HG02588 (cell line): Measurements from ENCODE around the gene ATF4.

Experiments used
- ATAC-seq: cut with Tn5 transposase; IDR thresholded peaks from one replicate; pipeline ENCODE4 v1.9.1; 2021; ENCODE audit warnings: mild to moderate bottlenecking, moderate library complexity; ENCODE audit not compliant: unreplicated experiment

The ATF4 gene

DNA sequence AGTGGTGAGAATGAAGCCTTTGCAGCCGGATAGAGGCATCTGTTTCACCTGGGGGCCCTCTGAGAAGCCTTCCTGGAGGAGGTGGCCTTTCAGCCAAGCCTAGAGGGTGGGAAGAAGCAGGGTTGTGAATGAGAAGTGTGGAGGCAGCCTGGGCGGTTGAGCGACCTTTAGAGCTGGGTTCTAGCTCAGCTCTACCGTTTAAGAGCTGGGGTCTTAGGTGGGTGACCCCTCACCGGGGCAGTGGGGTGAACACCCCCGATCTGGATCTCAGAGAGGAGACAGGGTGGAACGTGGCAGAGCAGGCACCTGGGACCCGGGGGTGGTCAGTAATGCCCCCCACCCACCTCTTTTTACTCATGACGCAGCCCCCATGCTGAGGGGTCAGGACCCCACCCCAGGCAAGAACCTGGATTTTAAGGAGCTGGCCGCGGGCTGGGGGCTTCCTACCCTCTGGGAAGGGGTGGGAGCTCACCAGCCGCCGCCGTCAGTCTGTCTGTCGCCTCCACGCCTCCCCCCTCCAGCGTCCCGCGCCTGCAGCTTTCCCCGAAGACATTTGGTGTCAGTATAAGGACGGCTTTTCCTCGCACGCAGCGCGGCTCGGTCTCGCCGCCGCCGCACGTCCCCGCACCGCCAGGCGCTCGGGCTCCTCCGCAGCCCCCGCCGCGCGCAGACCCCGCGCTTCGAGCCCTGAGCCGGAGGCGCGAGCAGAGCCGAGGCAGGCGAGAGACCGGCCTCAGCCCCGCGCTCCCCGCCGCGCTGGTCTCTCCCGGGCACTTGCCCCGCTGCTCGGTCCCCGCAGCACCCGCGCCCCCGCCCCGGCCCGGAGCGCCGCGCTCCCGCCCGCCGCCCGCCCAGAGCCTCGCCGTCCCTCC lies 36.8 kb downstream of the ATF4 start:
- ATAC-seq, result no peak

DNA sequence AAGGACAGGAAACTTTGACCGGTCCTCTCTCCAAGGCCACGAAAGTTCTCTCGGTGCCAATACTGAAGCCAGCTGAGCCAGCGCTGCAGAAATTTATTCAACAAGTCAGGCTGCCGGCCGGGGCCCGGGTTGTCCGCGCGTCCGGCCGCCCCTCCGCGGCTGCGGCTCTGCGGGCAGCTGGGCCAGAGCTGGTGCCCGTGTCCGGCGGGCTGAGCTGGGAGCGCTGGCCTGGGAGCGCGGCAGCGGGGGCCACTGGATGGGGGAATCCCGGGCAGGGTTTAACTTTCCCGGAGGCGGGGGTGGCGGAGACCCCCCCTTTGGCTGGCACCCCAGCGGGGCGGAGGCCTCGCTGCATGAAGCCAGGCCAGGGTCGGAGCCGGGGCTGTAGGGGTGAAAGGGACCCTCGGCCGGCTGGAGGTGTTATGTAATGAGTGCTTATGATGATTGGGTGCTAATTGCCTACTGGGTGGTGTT lies 37.9 kb downstream of the ATF4 start:
- ATAC-seq, result no peak

DNA sequence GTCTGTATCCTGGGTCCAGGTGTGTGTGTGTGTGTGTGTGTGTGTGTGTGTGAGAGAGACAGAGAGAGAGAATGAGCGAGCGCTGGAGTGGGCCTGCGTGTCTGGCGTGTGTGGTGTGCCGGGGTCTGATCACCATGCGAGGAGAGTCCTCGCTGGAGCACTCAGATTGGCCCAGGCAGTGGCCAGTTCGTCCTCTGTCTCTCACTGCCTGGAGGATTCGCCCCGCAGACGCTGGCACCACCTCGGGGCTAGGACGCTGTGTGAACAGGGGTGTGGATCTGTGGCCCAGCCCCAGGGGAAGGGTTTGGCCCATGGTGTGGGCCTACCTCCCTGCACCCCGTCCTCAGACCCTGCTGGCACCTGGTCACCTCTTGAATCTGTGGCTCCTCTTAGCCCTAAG lies 38.6 kb downstream of the ATF4 start:
- no peak for ATAC-seq

DNA sequence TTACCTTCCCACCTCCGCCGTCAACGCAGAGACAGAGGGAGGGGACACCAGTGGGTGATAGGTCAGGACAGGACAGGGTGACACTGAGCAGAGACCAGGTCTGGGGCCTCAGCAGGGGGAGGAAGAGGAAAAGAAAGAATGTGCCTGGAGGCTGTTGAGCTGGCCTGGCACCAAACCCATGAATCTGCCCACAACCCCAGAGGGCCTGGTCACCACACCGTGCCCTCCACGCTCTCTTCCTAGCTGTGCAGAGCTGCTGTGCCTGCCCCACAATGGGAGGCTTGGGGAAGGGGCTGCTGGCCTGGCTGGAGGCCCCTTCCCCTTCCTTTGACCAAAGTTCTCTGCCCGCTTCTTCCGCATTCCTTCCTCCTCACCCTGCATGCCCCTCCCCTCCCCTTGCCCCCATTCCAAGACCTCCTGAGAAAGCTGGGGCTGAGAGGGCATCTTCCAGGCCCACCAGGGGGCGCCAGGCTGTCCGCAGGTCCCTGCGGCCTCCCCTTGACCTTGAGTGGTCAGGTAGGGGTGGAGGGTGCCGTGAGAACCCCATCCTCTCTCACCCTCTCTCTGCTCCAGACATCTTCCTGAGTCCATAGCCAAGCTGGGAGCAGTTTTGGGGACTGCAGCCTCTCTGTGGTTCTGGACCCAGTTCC lies 39.2 kb downstream of the ATF4 start:
- ATAC-seq, result no peak

DNA sequence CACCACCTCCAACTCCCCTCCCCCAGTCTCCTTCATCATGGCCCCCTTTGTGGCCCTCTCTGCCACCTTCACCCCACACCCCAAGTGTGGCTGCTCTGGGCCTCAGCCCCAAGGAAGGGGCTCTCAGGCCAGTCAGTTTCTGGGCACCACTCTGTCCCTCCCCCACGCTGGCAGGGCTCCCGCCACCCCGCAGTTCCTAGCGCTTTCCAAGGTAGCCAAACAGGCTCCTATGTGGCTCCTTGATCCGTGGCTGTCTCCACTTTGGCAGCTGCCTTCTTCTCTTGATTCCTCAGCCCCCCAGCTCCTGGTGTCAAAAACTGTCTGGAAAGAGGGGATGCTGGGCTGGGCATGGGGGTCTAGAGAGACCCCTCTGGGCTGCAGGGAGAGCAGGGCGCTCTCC lies 39.8 kb downstream of the ATF4 start:
- no peak for ATAC-seq

DNA sequence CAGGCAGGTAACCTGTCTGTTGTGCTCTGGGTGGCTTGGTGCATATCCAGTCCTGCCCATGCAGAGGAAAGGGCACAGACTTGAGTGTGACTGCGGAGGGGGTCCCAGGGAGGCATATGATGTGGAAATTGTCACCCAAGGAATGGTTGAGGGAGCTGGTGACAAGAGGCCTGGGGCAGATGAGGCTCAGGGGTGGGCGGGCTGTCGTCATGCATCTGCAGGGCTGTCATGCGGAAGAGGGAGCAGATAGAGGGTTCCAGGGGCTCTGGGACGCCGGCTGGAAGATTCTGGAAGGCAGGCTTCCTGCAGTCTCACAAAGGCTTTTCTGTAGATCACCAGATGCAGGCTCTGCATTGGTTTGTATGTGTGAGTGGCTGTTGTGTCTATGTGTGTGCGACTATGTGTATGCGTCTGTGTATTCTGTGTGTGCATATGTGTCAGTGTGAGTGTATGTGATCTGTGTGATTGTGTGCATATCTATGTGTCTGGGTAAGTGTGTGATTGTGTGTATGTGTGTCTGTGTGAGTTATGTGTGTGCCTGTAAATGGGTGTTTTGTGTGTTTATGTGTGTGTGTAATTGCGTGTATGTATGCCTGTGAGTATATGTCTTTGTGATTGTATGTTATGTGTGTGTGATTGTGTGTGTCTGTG lies 42.6 kb downstream of the ATF4 start:
- ATAC-seq, result no peak

DNA sequence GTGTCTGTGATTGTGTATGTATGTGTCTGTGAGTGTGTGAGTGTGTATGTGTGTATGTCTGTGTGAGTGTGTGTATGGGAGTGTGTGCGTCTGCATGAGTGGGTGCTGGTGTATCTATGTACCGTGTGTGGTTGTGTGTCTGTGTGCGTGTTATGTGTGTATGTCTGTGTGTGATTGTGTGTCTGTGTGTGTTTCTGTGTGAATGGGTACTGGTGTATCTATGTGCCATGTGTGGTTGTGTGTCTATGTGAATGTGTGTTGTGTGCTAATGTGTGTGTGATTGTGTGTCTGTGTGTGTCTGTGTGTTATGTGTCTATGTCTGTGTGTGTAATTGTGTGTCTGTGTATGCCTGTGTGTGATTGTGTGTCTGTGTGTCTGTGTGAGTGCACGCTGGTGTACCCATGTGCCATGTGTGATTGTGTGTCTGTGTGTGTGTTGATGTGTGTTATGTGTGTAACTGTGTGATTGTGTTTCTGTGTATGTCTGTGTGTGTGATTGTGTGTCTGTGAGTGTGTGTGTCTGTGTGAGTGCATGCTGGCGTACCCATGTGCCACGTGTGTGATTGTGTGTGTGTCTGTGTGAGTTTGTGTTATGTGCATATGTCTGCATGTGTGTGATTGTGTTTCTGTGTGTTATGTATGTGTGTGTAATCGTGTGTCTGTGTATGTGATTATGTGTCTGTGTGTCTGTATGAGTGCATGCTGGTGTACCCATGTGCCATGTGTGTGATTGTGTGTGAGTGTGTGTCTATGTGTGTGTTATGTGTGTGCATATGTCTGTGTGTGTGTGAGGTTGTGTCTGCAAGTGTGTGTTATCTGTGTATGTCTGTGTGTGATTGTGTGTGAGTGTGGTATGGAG lies 43.4 kb downstream of the ATF4 start:
- ATAC-seq, result no peak

DNA sequence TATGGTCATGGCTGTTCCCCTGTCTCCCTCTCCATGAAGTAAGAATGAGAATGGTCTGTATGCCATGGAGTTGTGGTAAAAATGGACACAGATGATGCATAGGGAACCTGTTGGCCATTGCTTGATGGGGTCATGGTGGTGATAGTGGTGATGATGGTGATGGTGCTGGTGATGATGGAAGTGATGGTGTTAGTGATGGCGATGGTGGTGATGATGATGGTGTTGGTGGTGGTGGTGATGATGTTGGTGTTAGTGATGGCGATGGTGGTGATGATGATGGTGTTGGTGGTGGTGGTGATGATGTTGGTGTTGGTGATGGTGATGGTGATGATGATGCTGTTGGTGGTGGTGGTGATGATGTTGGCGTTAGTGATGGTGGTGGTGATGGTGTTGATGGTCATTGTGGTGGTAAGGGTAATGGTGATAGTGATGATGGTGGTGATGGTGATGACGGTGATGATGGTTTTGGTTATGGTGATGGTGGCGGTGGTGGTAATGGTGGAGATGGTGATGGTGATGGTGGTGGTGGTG lies 45.1 kb downstream of the ATF4 start:
- ATAC-seq, result no peak

DNA sequence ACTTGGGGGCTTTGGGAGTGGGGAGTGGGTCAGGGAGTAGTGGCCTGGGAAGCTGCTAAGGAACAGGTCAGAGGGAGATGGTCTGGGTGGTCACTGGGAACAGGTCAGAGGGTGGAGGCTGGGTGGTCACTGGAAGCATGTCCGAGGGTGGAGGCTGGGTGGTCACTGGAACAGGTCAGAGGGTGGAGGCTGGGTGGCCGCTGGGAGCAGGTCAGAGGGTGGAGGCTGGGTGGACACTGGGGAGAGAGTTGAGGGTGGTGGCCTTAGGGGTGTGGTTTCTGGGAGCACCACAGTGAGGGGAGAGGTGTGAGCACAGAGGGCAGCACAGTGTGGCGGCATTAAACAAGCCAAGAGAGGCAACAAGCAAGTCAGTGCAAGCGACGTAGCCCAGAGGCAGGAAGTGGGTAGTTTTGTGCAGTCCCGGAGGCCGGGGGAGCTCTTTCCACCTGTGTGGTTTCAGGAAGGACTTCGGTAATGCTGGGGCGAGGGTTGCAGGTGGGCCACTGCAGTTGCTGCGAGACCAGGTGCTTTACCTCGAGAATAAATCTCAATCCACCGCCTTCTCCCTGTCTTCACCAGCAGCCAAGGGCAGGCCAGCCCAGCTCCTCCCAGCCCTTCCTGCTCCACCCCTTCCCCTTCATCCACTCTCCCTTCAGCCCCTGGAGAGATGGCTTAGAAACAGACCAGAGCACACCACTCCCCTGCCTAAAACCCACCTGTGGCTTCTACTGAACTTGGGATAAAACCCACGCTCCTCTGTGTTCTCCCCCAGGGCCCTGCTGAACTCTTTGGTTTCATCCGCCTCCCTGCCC lies 47.0 kb downstream of the ATF4 start:
- no peak for ATAC-seq

DNA sequence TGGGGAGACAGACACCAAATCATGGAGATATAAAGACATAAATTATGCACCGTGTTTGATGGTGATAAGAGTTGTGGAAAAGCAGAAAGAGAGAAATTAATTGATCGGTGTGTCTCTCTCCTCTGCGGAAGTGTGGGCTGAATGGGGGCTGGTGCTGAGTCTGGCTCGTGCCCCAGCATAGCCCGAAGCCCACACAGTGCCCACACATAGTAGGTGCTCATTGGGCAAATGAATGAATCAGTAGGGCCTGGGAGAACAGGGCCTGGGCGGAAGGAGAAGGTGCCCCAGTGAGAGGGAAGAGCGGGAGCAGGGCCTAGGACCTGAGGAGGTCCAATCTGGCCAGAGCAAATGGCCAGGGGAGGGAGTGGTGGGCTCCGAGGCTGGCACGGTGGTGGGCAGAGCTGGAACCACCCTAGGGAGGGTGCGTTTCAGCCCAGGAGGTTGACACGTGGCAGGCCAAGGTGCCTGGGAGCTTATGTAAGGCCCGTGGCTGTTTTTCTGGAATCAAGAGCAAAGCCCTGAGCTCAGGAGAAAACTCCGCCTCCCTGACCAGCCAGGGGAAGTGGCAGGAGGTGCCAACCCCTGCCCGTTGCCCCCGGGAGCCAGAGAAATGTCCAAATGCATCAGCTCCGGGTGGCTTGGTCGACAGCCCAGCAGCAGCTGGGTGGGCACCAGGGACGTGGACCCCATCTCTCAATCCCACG lies 48.1 kb downstream of the ATF4 start:
- ATAC-seq, result no peak

DNA sequence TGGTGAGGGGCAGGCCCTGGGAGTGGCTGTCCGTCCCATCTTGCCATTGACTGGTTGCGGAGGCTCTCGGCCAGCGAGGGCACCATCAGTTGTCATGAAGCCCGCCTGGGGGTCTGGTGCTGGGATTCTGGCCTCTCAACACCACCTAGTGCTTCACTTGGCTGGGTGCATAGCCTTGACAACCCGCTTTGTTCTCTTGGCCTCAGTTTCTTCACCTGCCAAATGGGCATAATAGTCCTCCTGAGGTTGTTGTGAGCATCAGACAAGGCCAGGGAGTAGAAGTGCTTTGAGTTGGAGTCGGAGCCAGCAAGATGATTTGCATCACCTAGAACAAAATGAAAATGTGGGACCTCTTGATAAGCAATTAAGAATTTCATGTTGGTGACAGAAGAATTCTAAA lies 48.7 kb downstream of the ATF4 start:
- no peak for ATAC-seq

DNA sequence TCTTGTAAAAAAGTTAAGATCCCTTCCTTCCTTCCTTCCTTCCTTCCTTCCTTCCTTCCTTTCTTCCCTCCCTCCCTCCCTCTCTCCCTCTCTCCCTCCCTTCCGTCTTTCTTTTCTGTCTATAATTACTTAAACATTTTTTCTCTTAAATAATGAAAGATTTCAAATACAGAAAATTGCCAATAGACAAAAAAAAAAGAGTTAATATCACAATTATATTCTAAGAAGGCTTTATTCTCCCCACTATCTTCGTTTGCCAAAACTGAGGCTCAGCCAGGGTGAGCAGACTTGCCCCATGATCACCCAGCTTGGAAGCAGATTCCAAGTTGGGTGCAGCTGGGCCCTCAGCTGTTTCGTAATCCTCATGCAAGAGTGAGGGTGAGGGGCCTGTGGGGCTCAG lies 49.9 kb downstream of the ATF4 start:
- no peak for ATAC-seq

DNA sequence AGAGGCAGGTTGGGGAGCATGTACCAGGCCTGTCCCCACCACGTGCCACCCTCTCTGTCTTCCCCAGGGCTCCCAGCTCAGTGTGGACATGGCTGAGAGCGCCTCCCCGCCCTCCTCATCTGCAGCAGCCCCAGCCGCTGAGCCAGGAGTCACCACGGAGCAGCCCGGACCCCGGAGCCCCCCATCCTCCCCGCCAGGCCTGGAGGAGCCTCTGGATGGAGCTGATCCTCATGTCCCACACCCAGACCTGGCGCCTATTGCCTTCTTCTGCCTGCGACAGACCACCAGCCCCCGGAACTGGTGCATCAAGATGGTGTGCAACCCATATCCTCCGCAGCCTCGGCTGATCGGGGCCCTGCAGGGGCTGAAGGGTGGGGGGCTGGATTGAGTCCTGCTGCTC lies 50.3 kb downstream of the ATF4 start, which contains the start of gene CACNA1I:
TSS of gene CACNA1I (plus strand) at position 89 of the 400 bp plus-strand sequence. CDS start at position 89, 0 bp downstream.
- no peak for ATAC-seq

DNA sequence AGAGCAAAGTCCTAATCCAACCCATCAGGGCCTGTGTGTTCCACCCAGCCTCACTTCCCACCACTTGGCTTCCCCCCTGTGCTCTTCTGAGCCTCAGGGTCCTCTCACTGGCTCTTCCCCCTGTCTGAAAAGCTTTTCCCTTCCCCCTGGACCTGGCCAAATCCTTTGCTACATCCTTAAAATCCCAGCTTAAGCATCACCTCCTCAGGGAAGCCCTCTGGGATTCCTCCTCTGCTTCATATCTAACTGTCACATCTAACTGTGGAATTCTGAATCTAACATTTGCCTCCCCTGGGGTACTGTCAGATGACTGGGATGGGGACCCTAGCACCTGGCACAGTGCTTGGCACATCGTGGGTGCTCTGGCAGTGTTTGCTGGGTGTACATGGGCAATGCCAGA lies 51.2 kb downstream of the ATF4 start:
- ATAC-seq, result no peak
